OCI-LY7 (cell line): ENCODE measurements around the gene ZIC4. TPM values are rescaled to one million over a fixed set of nuclear protein-coding genes. Genes with fewer than 3 reads are reported as not detected.

ENCODE experiments used
- BruUV-seq: library from RNA; stranded (reverse); fragments of 400-500 nt; replicated peaks from 2 replicates; lab custom pipeline; 2021; lab: Mats Ljungman, UMichigan
- CTCF ChIA-PET: fragments of 300-600 bp; sonication (Branson Sonifier 250); formaldehyde crosslinking; loops from one replicate; lab custom pipeline; 2022; ENCODE audit warnings: antibody characterized with exemption; ENCODE audit not compliant: unreplicated experiment; lab: Charles Lee
- POLR2A ChIA-PET: fragments of 300-600 bp; sonication (Branson Sonifier 250); formaldehyde crosslinking; loops from one replicate; lab custom pipeline; 2022; ENCODE audit warnings: antibody characterized with exemption; lab: Charles Lee
- DNase-seq: peaks from one replicate; pipeline ENCODE4 v3.0.0-alpha.2; 2015; ENCODE audit warnings: low spot score
- H2AFZ ChIP-seq: fragments of 200-600 bp; sonication (generic), shearing (Covaris generic); 2 replicates; pipeline ENCODE4 v1.6.1; 2014; ENCODE audit warnings: mild to moderate bottlenecking, antibody characterized with exemption, low read length, moderate library complexity
- H3K27ac ChIP-seq: fragments of 200-600 bp; sonication (generic); 2 replicates; pipeline ENCODE4 v1.5.1; 2014; ENCODE audit warnings: mixed run types, low read depth, mild to moderate bottlenecking, moderate library complexity, low read length, inconsistent platforms; ENCODE audit not compliant: poor library complexity, severe bottlenecking
- H3K36me3 ChIP-seq: fragments of 200-600 bp; sonication (generic); 2 replicates; pipeline ENCODE4 v1.6.1; 2014; ENCODE audit warnings: mild to moderate bottlenecking, antibody characterized with exemption, low read length, moderate library complexity, mixed read lengths; ENCODE audit not compliant: insufficient read depth
- H3K4me1 ChIP-seq: fragments of 200-600 bp; sonication (generic); 2 replicates; pipeline ENCODE4 v1.5.1; 2014; ENCODE audit warnings: mild to moderate bottlenecking, low read length; ENCODE audit not compliant: insufficient read depth, poor library complexity, severe bottlenecking
- H3K4me2 ChIP-seq: fragments of 200-600 bp; sonication (generic); 2 replicates; pipeline ENCODE4 v1.6.1; 2014; ENCODE audit warnings: mild to moderate bottlenecking, low read length
- H3K4me3 ChIP-seq: fragments of 200-600 bp; sonication (generic); 2 replicates; pipeline ENCODE4 v1.5.1; 2014; ENCODE audit warnings: mild to moderate bottlenecking, low read depth, low read length; ENCODE audit not compliant: poor library complexity, severe bottlenecking
- H3K79me2 ChIP-seq: fragments of 200-600 bp; sonication (generic); 2 replicates; pipeline ENCODE4 v1.6.1; 2016; ENCODE audit warnings: low read depth, mild to moderate bottlenecking, low read length, moderate library complexity, mixed read lengths; ENCODE audit not compliant: insufficient read depth
- H3K9me2 ChIP-seq: fragments of 200-600 bp; sonication (generic); 2 replicates; pipeline ENCODE4 v1.6.1; 2016; ENCODE audit warnings: mild to moderate bottlenecking, low read length, mixed read lengths; ENCODE audit not compliant: insufficient read depth
- H3K9me3 ChIP-seq: fragments of 200-600 bp; sonication (generic); 2 replicates; pipeline ENCODE4 v1.6.1; 2014; ENCODE audit warnings: mild to moderate bottlenecking, mixed run types, low read length, mixed read lengths
- H4K20me1 ChIP-seq: fragments of 200-600 bp; sonication (generic); 2 replicates; pipeline ENCODE4 v1.6.1; 2014; ENCODE audit warnings: mild to moderate bottlenecking, antibody characterized with exemption, low read length, moderate library complexity, mixed read lengths; ENCODE audit not compliant: insufficient read depth
- EZH2phosphoT487 ChIP-seq: fragments of 200-600 bp; sonication (generic); IDR thresholded peaks from 2 replicates; pipeline ENCODE4 v1.6.1; 2018; ENCODE audit warnings: low read depth, borderline replicate concordance, mild to moderate bottlenecking, mixed run types, antibody characterized with exemption, low read length, moderate library complexity, mixed read lengths
- intact Hi-C: fragments of 100-400 bp; cut with micrococcal nuclease; formaldehyde crosslinking; loops from one replicate; pipeline ENCODE4 v1.10.0; 2022; ENCODE audit not compliant: unreplicated experiment
- total RNA-seq, 2 experiments: library from RNA; depleted of rRNA in 1 of 2; stranded (reverse); fragments of >200 nt in 1 of 2; shearing (Covaris generic) in 1 of 2; gene quantifications; 2 replicates each; pipeline ENCODE4 v1.2.3, GENCODE V29; 2014 to 2022
- TF ChIP-seq, protein P1 (sequence below): fragments of 200-600 bp; sonication (generic); conservative IDR thresholded peaks from 2 replicates; pipeline ENCODE4 v1.5.1; 2014; ENCODE audit warnings: mild to moderate bottlenecking, antibody characterized with exemption, low read length, moderate library complexity, mixed read lengths

ZIC4 gene
- total RNA-seq, 2 experiments from 2014 or later, result not detected

DNA sequence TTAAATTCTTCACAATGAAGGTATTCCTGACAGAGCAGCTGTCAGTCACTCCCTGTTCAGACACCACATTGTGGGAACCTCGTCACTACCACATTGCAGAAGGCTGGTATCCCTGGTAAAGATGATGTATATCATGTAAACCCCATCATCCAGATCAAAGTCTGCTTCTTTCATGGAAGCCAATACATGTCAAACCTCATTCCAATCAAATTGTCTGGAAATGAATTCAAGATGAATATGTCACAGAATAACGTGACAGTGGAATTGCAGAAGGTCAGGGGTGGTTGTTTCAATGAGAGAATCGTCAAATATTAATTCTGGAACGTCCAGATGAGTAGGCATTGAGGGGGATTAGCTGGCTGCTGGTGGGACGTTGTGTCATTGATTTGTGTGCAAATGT is 4.2 kb downstream of the ZIC4 start:
- no peaks in the 10 kb centered on the region for H3K9me3 ChIP-seq
- no peak overlapping the region for H3K4me3 ChIP-seq
- H3K79me2 ChIP-seq, result no peaks in the 10 kb centered on the region
- POLR2A ChIA-PET, result interaction anchor here (0.7 kb wide), 1 partner anchor 22 kb away, joined by 3 read pairs; no protein-coding TSS in a partner anchor
- H3K4me1 ChIP-seq, result no peaks in the 10 kb centered on the region
- no peak overlapping the region for H2AFZ ChIP-seq
- no peak overlapping the region for H3K4me2 ChIP-seq
- no peaks in the 10 kb centered on the region for H3K36me3 ChIP-seq
- TF ChIP-seq, protein P1, sequence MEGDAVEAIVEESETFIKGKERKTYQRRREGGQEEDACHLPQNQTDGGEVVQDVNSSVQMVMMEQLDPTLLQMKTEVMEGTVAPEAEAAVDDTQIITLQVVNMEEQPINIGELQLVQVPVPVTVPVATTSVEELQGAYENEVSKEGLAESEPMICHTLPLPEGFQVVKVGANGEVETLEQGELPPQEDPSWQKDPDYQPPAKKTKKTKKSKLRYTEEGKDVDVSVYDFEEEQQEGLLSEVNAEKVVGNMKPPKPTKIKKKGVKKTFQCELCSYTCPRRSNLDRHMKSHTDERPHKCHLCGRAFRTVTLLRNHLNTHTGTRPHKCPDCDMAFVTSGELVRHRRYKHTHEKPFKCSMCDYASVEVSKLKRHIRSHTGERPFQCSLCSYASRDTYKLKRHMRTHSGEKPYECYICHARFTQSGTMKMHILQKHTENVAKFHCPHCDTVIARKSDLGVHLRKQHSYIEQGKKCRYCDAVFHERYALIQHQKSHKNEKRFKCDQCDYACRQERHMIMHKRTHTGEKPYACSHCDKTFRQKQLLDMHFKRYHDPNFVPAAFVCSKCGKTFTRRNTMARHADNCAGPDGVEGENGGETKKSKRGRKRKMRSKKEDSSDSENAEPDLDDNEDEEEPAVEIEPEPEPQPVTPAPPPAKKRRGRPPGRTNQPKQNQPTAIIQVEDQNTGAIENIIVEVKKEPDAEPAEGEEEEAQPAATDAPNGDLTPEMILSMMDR, result no peak
- no peak for TF ChIP-seq EZH2phosphoT487
- CTCF ChIA-PET, result no interaction called here
- H3K27ac ChIP-seq, result no peak overlapping the region
- DNase-seq, result no peak
- H4K20me1 ChIP-seq, result no peaks in the 10 kb centered on the region
- intact Hi-C loops, result no loop called here
- no peaks in the 10 kb centered on the region for H3K9me2 ChIP-seq
- no TSS peak for BruUV-seq

DNA sequence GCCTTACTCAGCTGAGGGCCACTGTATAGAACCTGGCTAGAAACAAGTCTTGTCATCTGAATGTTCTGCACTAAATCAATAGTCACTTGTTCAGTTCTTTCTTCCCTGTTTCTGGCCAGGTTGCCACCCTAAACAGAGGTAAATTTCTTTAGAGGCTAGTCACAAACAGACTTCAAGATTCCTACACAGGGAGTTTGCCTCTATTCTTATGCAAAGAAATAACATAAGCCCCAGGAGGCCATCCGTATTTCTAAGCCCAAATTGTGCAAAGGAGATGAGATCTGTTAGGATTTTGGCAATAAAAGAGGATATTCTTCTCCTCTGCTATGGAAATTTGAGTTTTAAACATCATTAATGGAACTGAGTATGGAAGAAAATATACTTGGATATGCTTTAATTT is 4.9 kb downstream of the ZIC4 start:
- intact Hi-C loops, result no loop called here
- TF ChIP-seq, protein P1, result no peak
- TF ChIP-seq EZH2phosphoT487, result no peak
- ChIA-PET POLR2A (no interaction called here), CTCF (no interaction called here)
- H3K4me2 ChIP-seq, result no peak overlapping the region
- no peaks in the 10 kb centered on the region for H3K9me2 ChIP-seq
- H2AFZ ChIP-seq, result no peak overlapping the region
- no peaks in the 10 kb centered on the region for H3K36me3 ChIP-seq
- H3K27ac ChIP-seq, result no peak overlapping the region
- no peaks in the 10 kb centered on the region for H3K9me3 ChIP-seq
- H4K20me1 ChIP-seq, result no peaks in the 10 kb centered on the region
- no peak overlapping the region for H3K4me3 ChIP-seq
- H3K79me2 ChIP-seq, result no peaks in the 10 kb centered on the region
- no TSS peak for BruUV-seq
- no peak for DNase-seq
- no peaks in the 10 kb centered on the region for H3K4me1 ChIP-seq

DNA sequence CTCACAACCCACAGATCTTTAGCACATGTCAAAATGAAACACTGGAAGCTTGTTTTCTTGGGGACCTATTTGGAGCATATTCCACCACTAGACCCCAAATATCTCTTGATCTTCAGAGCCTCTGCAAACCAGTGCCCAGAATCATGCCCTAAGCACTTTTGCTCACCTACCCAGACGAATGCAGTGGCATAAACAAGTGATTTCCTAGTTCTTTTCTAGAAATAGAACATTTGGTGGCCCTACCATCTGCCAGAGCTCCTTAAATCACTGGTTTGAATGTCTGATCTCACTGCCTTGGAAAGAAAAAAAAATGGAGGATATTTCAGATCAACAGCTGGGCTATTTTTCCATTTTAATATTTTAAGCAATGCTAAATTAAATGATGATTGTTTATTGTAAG is 5.3 kb downstream of the ZIC4 start:
- Histone ChIP-seq H3K4me3 (no peak overlapping the region), H4K20me1 (no peaks in the 10 kb centered on the region), H3K4me2 (no peak overlapping the region), H3K4me1 (no peaks in the 10 kb centered on the region), H3K27ac (no peak overlapping the region), H3K36me3 (no peaks in the 10 kb centered on the region), H3K79me2 (no peaks in the 10 kb centered on the region), H3K9me2 (no peaks in the 10 kb centered on the region), H3K9me3 (no peaks in the 10 kb centered on the region), H2AFZ (no peak overlapping the region)
- CTCF ChIA-PET, result no interaction called here
- no peak for TF ChIP-seq EZH2phosphoT487
- TF ChIP-seq, protein P1, result no peak
- no peak for DNase-seq
- no TSS peak for BruUV-seq
- intact Hi-C loops, result no loop called here
- POLR2A ChIA-PET, result no interaction called here
